Muscle layer of duodenum (tissue), 2 donors: ENCODE results near the gene BMP4.

ENCODE experiments used
- H3K27ac ChIP-seq: one replicate; pipeline ENCODE4 v1.7.0; 2013; ENCODE audit warnings: mild to moderate bottlenecking, low read length
- H3K27me3 ChIP-seq: one replicate; pipeline ENCODE4 v1.7.0; 2013; ENCODE audit warnings: low read depth, mild to moderate bottlenecking, control low read depth, low read length
- H3K36me3 ChIP-seq, 2 donors: one replicate each; pipeline ENCODE4 v1.7.0; 2013; ENCODE audit warnings: low read length in 2 of 2, control low read depth in 1 of 2, mild to moderate bottlenecking in 1 of 2; ENCODE audit not compliant: insufficient read depth in 2 of 2, control insufficient read depth in 1 of 2
- H3K4me1 ChIP-seq, 2 donors: one replicate each; pipeline ENCODE4 v1.7.0; 2013; ENCODE audit warnings: low read length in 2 of 2, mild to moderate bottlenecking in 2 of 2, control low read depth in 1 of 2, moderate library complexity in 1 of 2; ENCODE audit not compliant: insufficient read depth in 2 of 2, control insufficient read depth in 1 of 2
- H3K4me3 ChIP-seq, 2 donors: one replicate each; pipeline ENCODE4 v1.7.0; 2013; ENCODE audit warnings: low read length in 2 of 2, low read depth in 1 of 2, mild to moderate bottlenecking in 1 of 2
- H3K9me3 ChIP-seq, 2 donors: one replicate each; pipeline ENCODE4 v1.7.0; 2013; ENCODE audit warnings: low read length in 2 of 2, control low read depth in 1 of 2, mild to moderate bottlenecking in 1 of 2; ENCODE audit not compliant: control insufficient read depth in 1 of 2
- donor health status: healthy.

The BMP4 gene

DNA sequence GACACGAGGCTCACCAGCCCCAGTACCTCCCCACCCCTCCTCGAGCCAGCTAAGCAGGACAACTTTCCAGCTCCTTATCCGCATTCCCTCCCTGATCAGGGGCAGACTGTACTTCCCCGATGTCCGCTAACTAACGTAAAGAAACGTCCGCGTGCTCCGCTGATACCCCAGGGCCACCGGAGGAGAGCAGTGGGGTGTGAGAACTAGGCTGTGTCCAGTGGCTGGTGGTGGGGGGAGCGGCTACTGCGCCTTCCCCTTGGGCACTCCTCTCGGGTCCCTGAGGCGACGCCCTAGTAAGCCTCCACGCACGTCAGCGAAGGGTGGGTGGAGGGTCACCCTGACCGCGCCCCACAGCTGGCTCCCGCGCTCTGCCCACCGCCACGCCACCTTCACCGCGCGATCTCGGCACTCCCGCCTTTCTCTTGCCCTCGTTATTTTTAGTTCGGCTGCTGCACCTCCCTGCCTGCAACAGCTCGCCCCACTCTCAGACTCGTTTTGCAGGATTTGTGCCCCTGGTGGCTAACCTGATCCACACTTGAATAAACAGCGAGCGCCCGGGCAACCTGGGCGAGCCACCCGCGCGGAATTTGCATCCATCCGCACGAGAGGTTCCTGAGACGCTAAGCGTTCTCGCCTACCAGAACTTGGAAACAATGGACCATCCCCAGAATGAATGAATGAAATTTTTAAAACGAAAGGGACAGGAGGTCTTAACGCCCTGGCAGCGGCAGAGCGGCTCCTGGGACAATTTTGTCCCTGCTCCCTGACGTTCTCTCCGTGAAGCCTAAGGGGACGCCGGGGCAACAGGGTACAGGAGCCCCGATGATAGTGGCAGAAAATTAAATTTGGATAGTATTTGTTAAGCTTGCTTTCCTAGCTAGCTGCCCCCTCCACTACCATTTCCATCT, 6.9 kb upstream of the BMP4 start:
- Histone ChIP-seq H3K4me1 (no peaks in the 10 kb centered on the region), H3K9me3 (no peaks in the 10 kb centered on the region), H3K4me3 (peak overlapping the region; percentile 40 to 57), H3K27me3 (no peaks in the 10 kb centered on the region), H3K36me3 (no peaks in the 10 kb centered on the region), H3K27ac (no peak overlapping the region)

DNA sequence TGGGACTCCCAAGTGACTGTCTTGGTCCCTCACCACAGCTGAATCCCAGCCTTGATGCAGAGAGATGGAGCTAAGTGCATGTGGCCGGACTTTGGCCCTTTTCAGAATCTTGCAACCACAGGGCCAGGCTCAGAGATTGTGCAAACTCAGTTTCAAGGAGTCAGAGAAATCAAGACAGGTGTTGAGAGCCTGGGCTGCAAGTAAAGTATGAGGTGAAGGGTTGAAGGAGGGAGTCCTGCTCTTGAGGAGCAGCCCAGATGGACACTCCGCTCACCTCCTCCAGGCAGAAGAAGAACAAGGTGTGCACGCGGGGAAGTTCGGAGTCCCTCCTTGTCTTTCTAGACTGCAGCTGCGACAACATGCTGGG, 6.3 kb upstream of the BMP4 start:
- Histone ChIP-seq H3K4me1 (no peaks in the 10 kb centered on the region), H3K27me3 (no peaks in the 10 kb centered on the region), H3K9me3 (no peaks in the 10 kb centered on the region), H3K4me3 (peak overlapping the region; percentile 40 to 57), H3K27ac (no peak overlapping the region), H3K36me3 (no peaks in the 10 kb centered on the region)

DNA sequence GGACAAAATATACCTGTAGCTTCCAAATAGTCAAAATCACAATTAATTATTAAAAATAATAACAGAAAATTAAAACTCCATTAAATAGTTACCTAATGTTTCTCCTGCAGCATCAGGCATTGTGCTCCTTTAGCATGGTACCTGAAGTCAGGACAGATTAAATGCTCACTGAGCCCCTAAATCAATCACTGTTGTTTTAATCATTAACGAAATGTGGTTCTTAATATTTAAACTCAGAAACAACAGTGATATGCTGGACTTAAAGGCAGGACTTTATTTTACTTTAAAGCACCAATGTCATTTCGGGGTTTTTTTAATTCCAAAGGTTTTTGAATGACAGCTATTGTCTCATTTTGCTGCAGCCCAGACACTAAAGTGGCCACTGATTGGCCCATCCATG, 2.0 kb upstream of the BMP4 start:
- Histone ChIP-seq H3K9me3 (no peaks in the 10 kb centered on the region), H3K4me1 (peaks cover 0 to 26% of the 10 kb centered on the region in 2 donors), H3K27ac (no peak overlapping the region), H3K36me3 (no peaks in the 10 kb centered on the region), H3K4me3 (no peak overlapping the region), H3K27me3 (peaks cover 4% of the 10 kb centered on the region)

DNA sequence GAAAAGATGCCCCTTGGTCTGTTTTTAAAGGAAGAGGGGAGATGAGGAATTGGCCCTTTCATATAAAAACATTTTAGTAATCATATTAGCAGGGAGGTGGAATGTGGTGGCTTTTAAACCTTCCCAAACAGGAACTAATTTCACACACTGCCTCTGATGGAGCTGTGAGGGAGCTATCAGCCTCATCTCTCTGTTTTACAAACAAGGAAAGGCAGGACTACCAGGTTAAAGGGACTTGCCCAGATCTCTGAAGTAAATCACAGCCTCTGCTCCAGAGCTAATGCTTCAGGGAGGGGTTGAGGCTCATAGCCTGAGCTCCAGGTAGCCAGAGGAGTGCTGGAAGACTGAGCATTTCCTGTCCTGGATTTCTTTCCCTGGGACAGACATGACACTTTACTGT, 1.1 kb upstream of the BMP4 start:
- no peaks in the 10 kb centered on the region for H3K36me3 ChIP-seq
- H3K27ac ChIP-seq = no peak overlapping the region
- no peak overlapping the region for H3K4me3 ChIP-seq

DNA sequence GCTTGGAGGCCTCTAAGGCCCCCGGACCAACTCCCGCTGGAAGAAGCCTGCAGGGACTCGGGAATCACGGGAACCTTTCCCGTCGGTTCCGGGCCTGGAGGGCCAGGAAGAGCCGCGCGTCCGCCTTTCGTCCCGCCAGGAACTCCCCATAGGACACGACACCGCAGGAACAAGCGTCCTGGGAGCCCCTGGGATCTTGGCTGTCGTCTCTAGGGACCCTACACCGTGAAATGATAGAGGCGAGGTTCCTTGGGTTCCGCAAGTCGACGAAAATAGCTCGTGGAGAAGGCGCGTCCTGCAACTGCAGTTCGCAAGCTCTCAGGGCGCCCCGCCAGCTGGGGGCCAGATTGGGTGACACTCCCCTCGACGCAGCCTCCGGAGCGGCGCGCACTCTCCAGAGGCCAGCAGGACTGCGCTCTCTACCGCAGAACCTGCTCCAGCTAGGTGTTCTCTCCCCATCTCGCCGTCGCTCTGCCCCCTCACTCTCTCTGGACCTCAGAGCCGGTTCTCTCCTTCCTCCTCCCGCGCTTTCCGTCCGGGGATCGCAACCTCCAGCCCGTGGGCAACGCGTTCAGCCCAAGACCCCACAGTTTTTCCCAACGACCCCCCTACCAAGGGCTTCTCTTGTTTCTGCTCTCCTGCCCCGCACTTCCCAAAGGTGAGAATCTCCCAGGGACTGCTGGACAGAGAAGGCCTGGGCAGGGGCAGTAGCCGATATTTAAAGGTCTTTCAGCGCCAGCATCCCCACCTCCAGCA, 776 bp downstream of the BMP4 start:
- H3K36me3 ChIP-seq = no peaks in the 10 kb centered on the region
- H3K9me3 ChIP-seq = no peaks in the 10 kb centered on the region
- H3K4me3 ChIP-seq = peak overlapping the region; percentile 58 to 79
- H3K4me1 ChIP-seq = peaks cover 0 to 46% of the 10 kb centered on the region in 2 donors
- peaks cover 4% of the 10 kb centered on the region for H3K27me3 ChIP-seq
- peak overlapping the region; percentile 79 for H3K27ac ChIP-seq

More for the DNA sequence above, 1.1 kb upstream of the BMP4 start:
- Histone ChIP-seq H3K9me3 (no peaks in the 10 kb centered on the region), H3K4me1 (peaks cover 0 to 28% of the 10 kb centered on the region in 2 donors), H3K27me3 (peaks cover 4% of the 10 kb centered on the region)

DNA sequence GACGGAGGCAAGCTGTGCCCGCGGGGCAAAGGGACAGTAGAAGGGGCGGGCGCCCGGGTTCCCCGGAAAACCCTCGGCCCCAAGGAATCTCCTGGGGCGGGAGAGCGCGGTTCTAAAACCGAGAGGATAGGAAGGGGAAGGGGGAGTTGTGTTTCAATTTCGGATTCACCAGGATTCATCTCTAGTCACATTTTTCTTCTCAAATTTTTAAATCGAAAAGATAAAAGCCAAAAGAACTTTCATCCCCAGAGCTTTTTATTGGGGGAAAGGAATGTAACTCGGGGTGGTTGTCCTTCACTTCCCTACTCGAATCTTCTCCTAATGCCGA, 1.4 kb downstream of the BMP4 start:
- H3K9me3 ChIP-seq = no peaks in the 10 kb centered on the region
- peak overlapping the region; percentile 79 for H3K27ac ChIP-seq
- peaks cover 4% of the 10 kb centered on the region for H3K27me3 ChIP-seq
- H3K4me1 ChIP-seq = peaks cover 0 to 52% of the 10 kb centered on the region in 2 donors
- peak overlapping the region; percentile 58 to 79 for H3K4me3 ChIP-seq
- H3K36me3 ChIP-seq = peaks cover 0 to 3% of the 10 kb centered on the region in 2 donors

DNA sequence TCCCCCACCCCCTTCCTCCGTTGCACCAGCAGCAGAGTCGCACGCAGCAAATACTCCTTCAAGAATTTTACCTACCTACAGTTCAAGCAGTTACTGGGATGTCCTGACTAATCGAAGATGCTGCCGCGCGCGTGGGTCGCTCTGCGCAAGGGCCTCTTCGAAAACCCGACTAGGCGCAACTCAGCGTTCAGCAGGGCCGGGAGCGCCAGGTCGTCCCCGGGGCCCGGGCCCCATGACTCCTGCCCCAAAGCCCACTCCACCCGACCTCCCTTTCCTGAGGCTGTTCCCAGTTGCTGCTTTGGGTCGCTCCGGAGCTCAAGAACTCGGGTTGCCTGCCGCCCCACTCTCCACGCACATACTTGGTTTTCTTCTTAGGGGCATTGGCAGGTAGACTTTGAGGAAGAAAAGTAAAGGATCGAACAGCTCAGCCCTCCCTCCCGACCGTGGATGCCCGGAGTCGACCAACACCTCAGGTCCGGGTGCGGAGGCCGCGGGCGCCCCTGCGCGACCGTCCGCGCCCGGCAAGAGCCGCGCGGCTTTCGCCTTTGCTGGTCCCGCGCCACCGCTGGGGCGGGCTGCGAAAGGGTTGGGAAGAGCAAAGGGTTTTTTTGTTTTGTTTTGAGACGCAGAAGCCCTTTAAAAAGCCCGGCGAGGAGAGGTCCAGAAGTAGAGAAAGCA, 1.9 kb downstream of the BMP4 start:
- peaks cover 0 to 7% of the 10 kb centered on the region in 2 donors for H3K36me3 ChIP-seq
- no peaks in the 10 kb centered on the region for H3K9me3 ChIP-seq
- H3K27me3 ChIP-seq = peaks cover 4% of the 10 kb centered on the region
- peaks cover 0 to 54% of the 10 kb centered on the region in 2 donors for H3K4me1 ChIP-seq
- H3K4me3 ChIP-seq = peak overlapping the region; percentile 58 to 79
- peak overlapping the region; percentile 79 for H3K27ac ChIP-seq

DNA sequence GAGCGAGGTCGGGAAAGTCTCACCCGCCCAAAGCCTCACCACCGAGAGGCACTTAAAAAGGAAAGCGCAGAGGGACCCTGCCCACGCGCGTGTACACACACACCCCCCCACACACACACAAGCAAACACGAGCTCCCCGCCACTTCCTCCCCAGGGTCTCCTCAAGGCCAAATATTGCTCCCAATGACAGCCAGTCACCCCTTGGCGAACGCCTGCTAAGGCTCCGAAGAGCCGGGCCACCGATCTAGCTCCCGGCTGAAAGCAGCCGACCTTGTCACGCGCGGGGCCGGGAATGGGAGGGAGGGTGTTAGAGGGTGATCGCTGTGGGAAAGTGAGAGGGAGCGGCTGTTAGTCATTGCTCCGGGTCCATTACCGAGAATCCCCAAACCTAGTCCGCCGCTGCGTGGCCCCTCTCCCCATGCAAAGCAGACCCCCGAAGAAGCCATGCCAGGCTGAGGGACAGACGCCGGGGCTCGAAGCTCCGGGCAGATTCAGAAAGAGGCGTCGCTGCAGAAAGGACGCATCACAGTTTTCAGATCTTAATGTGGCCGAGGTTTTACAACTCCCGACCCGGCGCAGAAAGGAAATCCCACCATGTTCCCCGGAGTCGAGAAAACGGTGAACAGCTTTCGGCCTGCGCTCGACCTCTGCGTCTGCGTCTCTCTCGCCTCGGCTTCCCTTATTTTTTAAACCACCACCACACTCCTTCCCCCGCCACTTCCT, 2.6 kb downstream of the BMP4 start:
- H3K36me3 ChIP-seq = peaks cover 0 to 7% of the 10 kb centered on the region in 2 donors
- peak overlapping the region; percentile 79 for H3K27ac ChIP-seq
- peaks cover 0 to 54% of the 10 kb centered on the region in 2 donors for H3K4me1 ChIP-seq
- H3K4me3 ChIP-seq = peak overlapping the region; percentile 58 to 79
- H3K9me3 ChIP-seq = no peaks in the 10 kb centered on the region
- H3K27me3 ChIP-seq = peaks cover 4% of the 10 kb centered on the region

DNA sequence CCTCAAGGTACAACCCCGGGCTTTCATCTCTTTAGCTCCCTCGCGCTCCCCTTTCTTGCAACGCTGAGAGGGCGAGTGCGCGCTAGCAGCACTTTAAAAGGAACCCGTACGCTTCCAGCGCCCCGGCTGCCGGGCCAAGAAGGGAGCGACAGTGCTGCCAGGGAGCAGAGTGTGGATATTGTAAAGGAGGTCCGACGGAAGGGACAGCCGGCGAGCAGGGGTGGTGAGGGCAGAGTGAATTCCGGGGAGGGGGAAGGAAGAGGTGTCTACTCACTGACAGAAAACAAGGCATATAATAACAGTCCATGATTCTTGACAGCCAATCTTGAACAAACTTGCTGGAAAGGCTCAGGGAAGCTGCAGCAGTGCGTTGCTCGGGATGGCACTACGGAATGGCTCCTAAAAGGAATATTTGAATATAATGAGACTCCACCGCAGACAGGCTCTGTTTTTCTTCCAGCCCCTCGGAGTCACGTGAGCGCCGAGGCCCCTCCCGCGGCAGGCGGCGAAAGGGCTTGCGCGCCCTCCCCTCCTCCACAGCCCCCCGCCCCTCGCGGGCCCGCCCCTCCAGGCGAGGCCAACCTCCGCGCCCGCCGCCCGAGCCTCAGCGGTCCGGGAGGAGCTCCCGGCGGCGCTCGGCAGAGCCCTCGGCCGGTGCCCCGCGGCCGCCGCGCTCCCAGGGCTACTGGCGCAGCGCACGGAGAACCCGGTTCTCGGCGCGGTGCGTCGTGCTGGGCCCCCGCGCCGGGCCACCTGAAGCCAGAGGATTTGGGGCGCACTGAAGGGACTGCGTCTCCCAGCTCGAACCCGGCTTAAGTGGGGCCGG, 3.4 kb downstream of the BMP4 start:
- no peaks in the 10 kb centered on the region for H3K9me3 ChIP-seq
- peak overlapping the region; percentile 79 to 80 for H3K4me3 ChIP-seq
- peak overlapping the region; percentile 79 for H3K27ac ChIP-seq
- H3K4me1 ChIP-seq = peaks cover 0 to 54% of the 10 kb centered on the region in 2 donors
- peaks cover 0 to 7% of the 10 kb centered on the region in 2 donors for H3K36me3 ChIP-seq
- H3K27me3 ChIP-seq = peaks cover 4% of the 10 kb centered on the region

DNA sequence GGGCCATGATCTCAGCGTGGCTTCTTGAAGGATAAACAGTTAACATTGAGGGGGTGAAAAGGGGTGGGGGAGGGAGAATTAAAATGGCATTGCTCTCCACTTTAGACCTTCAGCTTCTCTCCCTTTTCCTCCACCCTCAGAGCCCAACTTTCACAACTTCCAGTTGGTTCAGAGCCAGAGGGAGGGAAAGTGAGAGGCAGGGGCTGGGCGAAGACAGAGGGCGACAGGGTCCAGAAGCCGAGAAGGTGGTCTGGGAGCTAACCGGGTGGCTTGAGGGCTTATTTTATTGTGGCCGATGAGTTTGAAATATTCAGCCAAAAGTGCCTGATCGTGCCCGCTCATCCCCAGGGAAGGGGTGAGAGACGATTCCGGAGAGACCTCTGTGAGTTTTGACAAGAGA, 4.1 kb downstream of the BMP4 start:
- H3K27me3 ChIP-seq = peaks cover 4% of the 10 kb centered on the region
- H3K27ac ChIP-seq = peak overlapping the region; percentile 72
- peaks cover 0 to 56% of the 10 kb centered on the region in 2 donors for H3K4me1 ChIP-seq

More for the DNA sequence above, 4.1 kb downstream of the BMP4 start:
- Histone ChIP-seq H3K9me3 (no peaks in the 10 kb centered on the region), H3K4me3 (peak overlapping the region; percentile 79 to 80), H3K36me3 (peaks cover 0 to 7% of the 10 kb centered on the region in 2 donors)
